Keratinocyte (primary cell): Measurements from ENCODE around the gene CHML.

Source experiments
- EZH2 ChIP-seq: IDR thresholded peaks from one replicate; pipeline ENCODE4 v1.6.1; 2012; ENCODE audit warnings: inconsistent platforms, mild to moderate bottlenecking, low read length, moderate library complexity
- TF ChIP-seq, protein P1 (sequence below), 3 experiments: IDR thresholded peaks in 1 of 3; conservative IDR thresholded peaks in 1 of 3; optimal IDR thresholded peaks in 1 of 3; 2 replicates in 2 of 3; 3 replicates in 1 of 3; pipeline versions ENCODE3 to v1.5.1; 2011; ENCODE audit warnings: low read length in 3 of 3, mild to moderate bottlenecking in 3 of 3, moderate library complexity in 2 of 3, control low read depth in 1 of 3, inconsistent platforms in 1 of 3; ENCODE audit not compliant: insufficient read depth in 2 of 3; ENCODE audit errors: extremely low read depth in 1 of 3

DNA sequence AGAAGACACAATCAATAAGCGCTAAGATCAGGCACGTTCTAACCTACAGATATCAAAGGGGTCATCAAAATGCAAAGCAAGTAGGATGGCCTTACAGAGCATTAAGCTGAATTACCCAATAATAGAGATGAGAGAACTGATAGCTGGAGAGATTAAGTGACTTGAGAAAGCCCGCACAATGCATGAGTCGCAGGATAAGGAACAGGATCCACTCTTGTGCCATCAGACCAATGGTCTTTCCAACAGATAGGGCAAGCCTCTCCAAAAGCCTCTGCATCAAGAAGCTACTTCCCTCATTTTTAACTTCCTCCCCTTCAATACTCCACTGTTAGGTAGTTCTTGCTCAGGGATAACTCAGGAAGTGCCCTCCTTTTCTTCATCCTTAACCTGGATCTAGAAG is 2.6 kb downstream of the CHML start:
- TF ChIP-seq EZH2 = no peak
- TF ChIP-seq, protein P1, sequence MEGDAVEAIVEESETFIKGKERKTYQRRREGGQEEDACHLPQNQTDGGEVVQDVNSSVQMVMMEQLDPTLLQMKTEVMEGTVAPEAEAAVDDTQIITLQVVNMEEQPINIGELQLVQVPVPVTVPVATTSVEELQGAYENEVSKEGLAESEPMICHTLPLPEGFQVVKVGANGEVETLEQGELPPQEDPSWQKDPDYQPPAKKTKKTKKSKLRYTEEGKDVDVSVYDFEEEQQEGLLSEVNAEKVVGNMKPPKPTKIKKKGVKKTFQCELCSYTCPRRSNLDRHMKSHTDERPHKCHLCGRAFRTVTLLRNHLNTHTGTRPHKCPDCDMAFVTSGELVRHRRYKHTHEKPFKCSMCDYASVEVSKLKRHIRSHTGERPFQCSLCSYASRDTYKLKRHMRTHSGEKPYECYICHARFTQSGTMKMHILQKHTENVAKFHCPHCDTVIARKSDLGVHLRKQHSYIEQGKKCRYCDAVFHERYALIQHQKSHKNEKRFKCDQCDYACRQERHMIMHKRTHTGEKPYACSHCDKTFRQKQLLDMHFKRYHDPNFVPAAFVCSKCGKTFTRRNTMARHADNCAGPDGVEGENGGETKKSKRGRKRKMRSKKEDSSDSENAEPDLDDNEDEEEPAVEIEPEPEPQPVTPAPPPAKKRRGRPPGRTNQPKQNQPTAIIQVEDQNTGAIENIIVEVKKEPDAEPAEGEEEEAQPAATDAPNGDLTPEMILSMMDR (optimal IDR thresholded peaks at IDR 0.05 in 1 of 3, IDR thresholded peaks at IDR 0.05 in 1 of 3, conservative IDR thresholded peaks at IDR 0.05 in 1 of 3; ENCODE audit: extremely low read depth in 1 of 3, insufficient read depth in 2 of 3, low read length in 3 of 3) = no peak
